Esophagus mucosa (tissue), 1 donor: ENCODE data around the gene SCAMP1. TPM values are rescaled to one million over a fixed set of nuclear protein-coding genes. Genes with fewer than 3 reads are reported as not detected.

Experiments
- ATAC-seq: fragments of 200-7000 bp; cut with Tn5 transposase; one replicate; pipeline ENCODE4 v1.9.1; 2020
- total RNA-seq: library from RNA; stranded (reverse); gene quantifications from one replicate; pipeline ENCODE4 v1.2.4, GENCODE V29; 2023
- donor health status: DM: yes; HTN: yes; CAD: no.

SCAMP1 gene
- total RNA-seq, 1 donor from 2014 or later = 25.2 TPM

DNA sequence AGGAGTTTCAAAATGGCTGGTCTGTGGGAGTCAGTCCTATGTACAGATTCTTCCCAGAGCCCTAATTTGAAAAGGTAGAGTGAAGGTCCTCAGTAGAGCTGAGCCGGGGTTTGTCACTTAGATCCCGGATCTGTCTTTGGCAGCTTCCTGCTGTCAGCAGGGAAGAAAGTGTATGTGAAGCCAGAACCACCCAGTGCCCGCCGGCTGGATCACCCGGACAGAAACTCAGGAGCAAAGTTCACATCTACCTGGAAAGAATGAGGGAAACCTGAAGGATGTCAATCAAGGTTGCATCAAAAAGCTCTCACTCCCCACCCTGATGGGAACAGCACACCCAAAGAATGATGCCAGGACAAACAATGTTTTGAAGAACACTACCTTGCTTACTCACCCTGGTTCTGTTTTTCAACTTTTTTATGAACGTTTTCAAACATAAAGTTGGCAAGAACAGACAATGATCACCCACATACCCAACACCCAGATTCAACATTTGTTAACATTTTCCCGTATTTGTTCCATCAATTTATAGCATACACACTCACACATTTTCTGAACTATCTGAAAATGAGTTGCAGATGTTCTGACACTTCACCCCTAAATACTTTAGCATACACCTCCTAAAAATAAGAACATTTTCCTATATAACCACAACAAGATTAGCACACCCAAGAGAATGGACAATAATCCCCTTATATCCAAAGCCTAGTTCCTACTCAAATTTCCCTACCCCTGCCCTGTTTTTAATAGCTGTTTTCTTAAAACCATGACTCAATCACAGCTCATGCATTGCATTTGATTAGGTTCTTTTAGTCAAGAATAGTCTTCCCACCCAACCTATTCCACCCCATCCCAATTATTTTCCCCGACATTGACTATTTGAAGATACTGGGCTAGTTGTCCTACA is 154.3 kb downstream of the SCAMP1 start:
- ATAC-seq = no peak

- no peak for ATAC-seq
These were observed 155.3 kb downstream of the SCAMP1 start for GRCh38 chr5:78515670-78516069.

DNA sequence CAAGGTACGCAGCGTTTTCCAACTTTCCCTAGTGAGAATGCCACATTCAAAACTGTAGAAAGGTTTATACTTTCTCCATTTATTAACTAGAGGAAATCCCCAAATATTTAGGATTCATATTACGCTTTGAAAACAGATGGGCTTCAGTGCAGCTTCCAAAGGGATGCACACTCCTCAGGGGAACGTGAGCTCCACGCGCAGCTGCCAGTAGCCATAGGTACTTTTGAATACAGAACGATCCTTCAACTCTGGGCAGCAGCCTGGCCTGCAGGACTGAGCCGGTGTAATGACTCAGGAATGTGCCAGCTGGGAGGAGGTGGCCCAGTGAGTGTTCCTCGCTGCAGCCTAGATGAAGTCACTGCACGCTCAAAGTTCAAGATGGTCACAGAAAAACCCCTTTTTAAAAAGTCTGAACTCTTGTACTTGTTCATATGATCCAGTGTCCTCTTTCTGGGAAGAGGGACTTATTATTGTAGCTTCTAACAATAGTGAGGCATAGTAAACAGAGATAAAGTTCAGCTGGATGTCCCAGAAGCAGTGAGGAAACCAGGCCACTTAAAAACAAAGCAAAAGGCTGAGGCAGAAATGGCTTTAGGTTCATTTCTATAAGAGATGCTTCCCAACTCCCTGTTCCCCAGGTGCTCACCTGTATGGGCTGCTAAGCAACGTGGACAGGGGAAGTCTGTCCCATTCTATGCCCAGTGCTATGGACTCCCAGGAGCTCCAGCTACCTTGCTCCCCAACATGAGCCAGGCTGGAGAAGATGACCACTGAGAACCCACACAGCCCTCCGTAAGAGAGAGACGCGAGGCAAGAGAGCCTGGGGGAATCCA is 158.2 kb downstream of the SCAMP1 start:
- ATAC-seq = peak; percentile 88

DNA sequence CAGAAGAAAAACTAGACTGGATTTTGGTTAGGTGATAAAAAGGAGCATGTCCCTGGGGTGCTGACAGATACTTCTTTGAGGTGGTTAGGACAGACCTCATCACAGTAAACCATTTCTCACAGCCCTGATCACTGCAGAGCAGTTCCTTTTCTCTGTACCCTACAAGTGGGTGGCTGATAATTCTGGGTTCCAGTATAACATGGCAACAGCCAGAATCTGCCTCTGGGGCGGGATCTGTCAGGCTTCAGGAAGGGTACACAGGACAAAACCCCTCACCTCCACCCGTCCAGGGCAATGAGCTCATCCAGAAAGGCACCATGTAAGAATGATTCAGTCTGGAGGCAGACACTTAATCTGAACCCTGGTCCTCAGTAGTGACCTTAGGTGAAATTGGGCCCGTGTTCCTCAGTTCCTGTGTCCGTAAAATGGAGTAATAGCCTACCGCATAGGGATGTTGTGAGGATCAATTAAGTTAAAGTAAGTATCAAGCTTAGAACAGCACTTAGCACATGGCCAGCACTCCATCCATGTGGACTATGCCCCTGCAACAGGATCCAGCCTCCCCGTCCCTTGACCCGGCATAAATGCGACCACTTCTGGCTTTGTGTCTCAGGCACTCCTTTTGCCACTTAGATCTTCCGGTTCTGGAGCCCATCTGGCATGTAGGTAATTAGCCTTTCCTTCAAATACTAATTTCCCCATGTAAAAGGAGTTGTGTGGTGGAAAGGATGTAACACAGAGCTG is 159.0 kb downstream of the SCAMP1 start:
- no peak for ATAC-seq

GRCh38 chr5:78521455-78521854 is 161.0 kb downstream of the SCAMP1 start:
- ATAC-seq = no peak

DNA sequence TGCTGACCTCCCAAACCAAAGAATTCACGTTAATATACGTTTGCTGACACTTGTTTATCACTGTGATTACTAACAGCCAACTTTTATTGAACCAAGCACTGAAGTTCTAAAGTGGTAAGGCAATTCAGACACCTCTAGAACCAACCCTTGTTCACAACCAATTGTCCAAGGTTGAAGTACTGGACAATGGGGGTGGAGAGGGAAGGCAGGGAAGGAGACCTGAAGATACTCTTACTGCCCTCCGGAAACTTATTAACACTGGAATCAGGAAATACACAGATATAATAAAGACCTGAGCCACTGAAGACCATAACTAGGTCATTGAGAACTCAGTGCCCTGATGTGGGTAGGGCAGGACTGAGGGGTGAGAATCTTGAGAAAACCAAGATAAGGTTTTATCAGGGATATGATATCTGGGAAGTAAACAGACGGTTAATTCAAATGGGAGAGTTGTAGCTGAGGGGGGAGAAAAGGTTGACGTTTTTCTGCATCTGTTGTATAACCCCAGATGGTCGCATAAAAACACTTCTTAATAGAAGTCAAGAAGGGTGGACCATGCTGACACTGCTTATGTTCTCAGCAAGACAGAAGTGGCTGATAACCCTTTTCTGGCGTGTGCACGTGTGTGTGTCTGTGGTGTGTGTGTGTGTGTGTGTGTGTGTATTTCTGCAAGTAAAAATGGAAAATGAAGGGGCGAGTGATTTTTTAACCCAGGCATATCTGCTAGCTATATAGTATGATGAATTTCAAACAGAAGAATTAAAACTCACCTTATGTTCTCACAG is 162.3 kb downstream of the SCAMP1 start:
- no peak for ATAC-seq

DNA sequence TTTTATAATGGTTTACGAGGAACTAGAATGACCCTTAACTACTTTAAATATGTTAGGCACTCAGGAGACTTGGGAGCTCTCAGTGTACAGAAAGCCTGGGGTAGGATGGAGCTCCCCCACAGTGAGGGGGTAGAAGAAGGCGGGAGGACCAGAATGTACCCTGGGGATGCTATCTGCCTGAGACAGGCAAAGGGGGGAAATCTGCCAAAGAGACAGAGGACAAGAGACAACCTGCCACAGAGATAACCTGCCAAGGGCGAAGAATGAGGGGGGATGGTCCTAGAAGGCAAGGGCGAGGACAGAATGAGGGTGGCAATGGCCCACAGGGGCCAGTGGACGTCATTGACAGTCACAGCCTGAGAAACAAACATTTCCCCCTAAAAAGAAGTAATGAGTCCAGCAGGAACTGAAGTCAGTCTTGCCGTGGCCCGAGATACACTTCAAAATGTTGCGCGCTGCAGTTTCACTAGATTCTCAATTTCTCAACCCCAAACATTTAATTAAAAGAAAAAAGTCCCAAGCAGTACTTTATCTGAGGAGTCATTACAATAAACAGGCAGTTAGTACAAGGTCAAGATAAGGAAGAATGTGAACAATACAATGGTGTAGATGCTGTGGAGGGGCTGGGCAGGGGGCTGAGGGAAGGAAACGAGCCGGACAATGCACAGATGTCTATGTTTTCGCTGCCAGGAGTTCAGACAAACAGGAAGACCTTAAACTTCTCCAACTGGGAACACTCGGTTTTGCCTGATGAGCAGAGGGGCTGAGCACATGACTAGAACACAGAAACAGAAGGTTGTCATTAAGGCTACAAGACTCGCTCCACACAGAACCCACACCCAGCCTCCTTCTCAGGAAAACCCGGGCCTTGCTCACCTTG is 163.1 kb downstream of the SCAMP1 start:
- no peak for ATAC-seq

DNA sequence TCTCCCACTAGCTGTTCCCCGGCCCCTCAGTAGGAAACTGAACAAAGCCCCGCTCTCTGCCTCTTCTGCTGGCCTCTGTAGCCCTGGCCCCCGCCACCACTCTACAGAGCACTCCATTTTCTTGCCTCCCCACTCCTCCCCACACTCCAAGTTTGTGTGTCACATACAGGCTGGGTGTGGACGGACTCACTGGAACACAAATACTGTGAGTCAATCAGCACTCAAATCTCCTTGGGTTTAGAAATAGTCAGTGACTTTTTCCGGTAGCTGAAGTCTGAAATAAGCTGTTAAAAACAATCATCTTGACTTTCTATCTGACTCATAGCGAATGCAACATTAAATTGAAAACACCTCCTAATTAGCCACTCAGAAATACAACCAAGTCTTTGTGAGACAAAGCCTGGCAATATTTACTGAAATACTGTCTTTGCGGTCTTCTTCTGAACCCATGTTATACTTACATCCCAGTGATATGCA is 165.7 kb downstream of the SCAMP1 start:
- ATAC-seq = peak; percentile 94

DNA sequence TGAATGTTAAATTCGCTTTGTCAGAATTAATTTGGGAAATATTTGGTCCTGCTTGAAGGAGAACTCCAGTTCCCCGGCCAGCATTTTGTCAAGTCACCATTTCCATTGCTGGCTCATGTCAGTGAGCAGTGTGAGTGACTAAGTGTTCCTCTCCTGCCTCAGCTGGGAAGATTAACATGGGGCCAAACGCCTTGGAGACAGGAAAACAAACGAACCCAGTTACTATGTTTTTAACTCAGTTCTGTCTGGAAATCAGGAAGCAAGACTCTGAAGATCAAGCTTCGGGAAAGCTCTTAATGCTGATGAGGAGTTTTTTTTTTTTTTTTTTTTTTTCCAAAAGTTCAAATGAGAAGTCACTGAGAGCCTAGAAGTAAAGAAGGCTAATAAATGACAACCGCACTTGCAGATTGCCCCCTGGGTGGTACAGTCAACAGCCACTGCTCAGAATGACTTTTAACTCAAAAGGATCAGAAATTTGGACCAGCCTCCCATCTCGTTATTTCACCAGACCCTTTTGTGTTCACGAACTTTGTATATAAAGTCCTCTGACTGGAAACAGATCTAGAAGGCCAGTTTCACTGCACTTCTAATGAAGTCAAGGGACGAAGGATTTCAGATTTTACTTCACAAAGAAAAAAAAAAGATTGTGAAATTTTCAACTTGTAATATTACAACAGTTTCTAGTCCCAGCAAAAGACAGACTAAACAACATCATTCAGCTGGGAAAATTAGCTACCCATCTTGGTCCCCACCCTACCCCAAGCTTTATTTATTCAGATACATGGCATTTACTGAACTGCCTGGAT is 166.8 kb downstream of the SCAMP1 start:
- peak; percentile 80 for ATAC-seq

GRCh38 chr5:78527925-78528324 is 167.5 kb downstream of the SCAMP1 start:
- no peak for ATAC-seq

Other genes starting within 250 kb of the SCAMP1 start
- 31.5 TPM for gene AP3B1, start 65.9 kb upstream of the SCAMP1 start, total RNA-seq